ENCODE data around the gene KCNAB2. TPM values are rescaled to one million over a fixed set of nuclear protein-coding genes. Genes with fewer than 3 reads are reported as not detected.

Gene KCNAB2
- total RNA-seq, 2 donors from 2014 or later, result 9.3 to 14.3 TPM

DNA sequence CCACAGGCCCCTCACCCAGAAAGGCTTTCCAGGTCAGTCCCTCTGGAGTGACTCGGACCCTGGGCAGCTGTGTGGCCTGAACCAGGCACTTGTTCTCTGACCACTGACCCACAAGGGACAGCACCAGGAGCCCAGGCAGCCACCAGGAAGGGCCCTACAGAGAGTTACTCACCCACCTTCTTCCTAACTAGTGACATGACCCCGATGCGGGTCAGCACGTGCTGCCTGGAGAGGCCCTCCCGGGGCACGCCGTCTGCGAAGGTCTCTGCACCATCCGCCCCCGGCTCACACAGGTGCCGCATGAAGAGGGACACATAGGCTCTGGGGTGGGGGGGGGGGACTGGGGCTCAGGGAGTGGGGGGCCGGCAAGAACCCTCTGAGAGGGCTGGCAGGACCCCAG is 78.7 kb downstream of the KCNAB2 start:
- H3K36me3 ChIP-seq, result no peaks in the 10 kb centered on the region
- DNase-seq (ENCODE audit: low spot score), result no peak
- H3K27ac ChIP-seq, result no peak overlapping the region
- TF ChIP-seq, protein P1, sequence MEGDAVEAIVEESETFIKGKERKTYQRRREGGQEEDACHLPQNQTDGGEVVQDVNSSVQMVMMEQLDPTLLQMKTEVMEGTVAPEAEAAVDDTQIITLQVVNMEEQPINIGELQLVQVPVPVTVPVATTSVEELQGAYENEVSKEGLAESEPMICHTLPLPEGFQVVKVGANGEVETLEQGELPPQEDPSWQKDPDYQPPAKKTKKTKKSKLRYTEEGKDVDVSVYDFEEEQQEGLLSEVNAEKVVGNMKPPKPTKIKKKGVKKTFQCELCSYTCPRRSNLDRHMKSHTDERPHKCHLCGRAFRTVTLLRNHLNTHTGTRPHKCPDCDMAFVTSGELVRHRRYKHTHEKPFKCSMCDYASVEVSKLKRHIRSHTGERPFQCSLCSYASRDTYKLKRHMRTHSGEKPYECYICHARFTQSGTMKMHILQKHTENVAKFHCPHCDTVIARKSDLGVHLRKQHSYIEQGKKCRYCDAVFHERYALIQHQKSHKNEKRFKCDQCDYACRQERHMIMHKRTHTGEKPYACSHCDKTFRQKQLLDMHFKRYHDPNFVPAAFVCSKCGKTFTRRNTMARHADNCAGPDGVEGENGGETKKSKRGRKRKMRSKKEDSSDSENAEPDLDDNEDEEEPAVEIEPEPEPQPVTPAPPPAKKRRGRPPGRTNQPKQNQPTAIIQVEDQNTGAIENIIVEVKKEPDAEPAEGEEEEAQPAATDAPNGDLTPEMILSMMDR (IDR thresholded peaks at IDR 0.05), result no peak
- H3K4me1 ChIP-seq, result peaks cover 0 to 11% of the 10 kb centered on the region in 2 donors
- H3K9me3 ChIP-seq, result no peaks in the 10 kb centered on the region
- H3K27me3 ChIP-seq, result no peaks in the 10 kb centered on the region
- no peak overlapping the region for H3K4me3 ChIP-seq

DNA sequence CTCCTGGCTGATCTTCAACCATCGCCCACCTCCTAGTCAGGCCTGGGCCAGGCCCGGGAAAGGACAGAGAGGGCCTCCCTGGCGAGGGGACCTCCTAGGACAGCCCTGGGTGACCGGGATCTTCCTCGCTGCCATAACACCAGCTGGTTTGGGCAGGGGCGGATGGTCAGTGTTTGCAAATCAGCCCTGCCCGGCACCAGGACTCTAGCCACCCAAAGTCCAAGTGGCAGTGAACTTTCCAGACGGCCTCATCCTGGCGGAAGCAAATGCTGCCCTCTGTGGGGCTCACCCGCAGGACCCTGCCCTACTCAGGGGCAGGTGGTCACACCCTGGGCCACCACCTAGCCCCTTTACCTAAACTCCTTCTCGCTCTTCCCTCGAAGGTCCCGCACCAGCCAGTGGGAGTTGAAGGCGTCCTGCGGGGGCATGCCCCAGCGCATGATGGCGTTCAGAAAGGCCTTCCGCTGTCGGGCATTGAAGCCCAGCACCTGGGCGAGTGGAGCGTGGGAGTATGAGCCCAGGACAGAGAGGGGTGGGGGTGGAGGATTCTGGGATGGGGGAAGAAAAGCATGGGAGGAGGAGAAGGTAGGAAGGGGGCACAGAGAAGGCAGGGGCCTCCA is 79.2 kb downstream of the KCNAB2 start:
- TF ChIP-seq, protein P1 (IDR thresholded peaks at IDR 0.05), result no peak
- Histone ChIP-seq H3K36me3 (no peaks in the 10 kb centered on the region), H3K9me3 (no peaks in the 10 kb centered on the region), H3K27me3 (no peaks in the 10 kb centered on the region), H3K4me3 (no peak overlapping the region), H3K4me1 (peaks cover 0 to 11% of the 10 kb centered on the region in 2 donors), H3K27ac (no peak overlapping the region)
- no peak for DNase-seq (ENCODE audit: low spot score)

DNA sequence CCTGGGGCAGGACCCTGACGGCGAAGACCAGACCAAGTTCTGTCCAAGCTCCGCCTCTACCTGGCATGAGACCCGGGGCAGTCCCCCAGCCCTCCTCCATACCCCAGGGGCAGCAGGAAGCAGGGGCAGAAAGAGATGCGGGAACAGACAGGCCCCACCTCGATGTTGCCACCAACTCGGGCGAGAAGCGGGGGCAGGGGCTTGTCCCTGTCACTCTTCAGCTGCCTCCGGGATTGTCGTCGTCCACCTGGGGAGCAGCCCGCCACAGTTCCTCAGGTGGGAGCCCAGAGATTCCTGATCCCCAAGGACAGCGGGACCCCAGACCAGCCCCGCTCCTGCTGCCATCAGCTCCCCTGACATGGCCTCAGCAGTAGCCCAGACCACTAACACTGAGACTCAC is 79.7 kb downstream of the KCNAB2 start:
- Histone ChIP-seq H3K9me3 (no peaks in the 10 kb centered on the region), H3K4me1 (peaks cover 0 to 11% of the 10 kb centered on the region in 2 donors), H3K27ac (no peak overlapping the region), H3K4me3 (no peak overlapping the region), H3K36me3 (no peaks in the 10 kb centered on the region), H3K27me3 (no peaks in the 10 kb centered on the region)
- DNase-seq (ENCODE audit: low spot score), result no peak
- TF ChIP-seq, protein P1 (IDR thresholded peaks at IDR 0.05), result no peak

DNA sequence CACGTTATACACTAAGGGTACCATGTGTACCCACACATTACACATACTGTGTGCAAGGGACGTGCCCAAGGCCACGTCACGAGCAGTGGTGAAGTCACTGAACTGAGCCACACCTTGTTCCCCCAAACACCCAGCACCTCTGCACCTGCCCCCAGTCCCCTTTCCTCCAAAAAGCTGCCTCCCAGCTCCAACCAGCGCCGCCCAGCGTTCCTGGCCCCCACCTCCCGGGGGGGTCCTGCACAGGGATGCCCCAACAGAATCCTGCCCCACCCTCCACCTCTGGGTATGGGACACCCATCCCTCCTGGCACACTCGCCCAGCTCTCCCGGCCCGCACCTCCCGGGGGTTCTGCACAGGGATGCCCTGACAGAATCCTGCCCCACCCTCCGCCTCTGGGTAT is 80.3 kb downstream of the KCNAB2 start:
- TF ChIP-seq, protein P1 (IDR thresholded peaks at IDR 0.05), result no peak
- no peak for DNase-seq (ENCODE audit: low spot score)
- no peaks in the 10 kb centered on the region for H3K36me3 ChIP-seq
- H3K4me1 ChIP-seq, result peaks cover 0 to 11% of the 10 kb centered on the region in 2 donors
- H3K4me3 ChIP-seq, result no peak overlapping the region
- no peaks in the 10 kb centered on the region for H3K27me3 ChIP-seq
- H3K9me3 ChIP-seq, result no peaks in the 10 kb centered on the region
- H3K27ac ChIP-seq, result no peak overlapping the region

DNA sequence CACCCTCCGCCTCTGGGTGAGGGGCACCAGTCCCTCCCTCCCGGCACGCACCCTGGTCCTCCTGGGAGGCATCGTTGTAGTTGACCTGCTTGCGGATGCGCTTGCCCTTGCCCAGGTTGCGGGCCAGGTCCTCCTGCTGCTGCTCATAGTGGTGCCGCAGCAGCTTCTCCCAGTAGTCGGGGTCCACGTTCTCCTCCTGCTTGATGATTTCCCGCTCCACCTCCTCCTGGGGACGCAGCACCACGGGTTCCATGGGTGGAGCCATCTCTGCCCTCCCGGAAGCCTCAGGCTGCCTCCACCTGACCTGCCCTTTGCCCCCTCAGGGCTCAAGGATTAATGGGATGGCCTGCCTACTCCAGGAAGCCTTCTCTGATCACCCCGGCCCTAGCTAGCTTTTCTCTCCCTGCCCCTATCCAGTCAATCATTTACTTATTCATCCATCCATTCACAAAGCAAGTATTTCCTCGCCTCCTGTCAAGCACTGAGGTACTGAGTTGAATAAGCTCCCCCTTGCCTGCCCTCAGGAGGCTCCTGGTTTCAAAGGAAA is 80.9 kb downstream of the KCNAB2 start:
- H3K4me3 ChIP-seq, result no peak overlapping the region
- no peaks in the 10 kb centered on the region for H3K9me3 ChIP-seq
- DNase-seq (ENCODE audit: low spot score), result no peak
- H3K27ac ChIP-seq, result no peak overlapping the region
- H3K27me3 ChIP-seq, result no peaks in the 10 kb centered on the region
- no peaks in the 10 kb centered on the region for H3K36me3 ChIP-seq
- peaks cover 0 to 11% of the 10 kb centered on the region in 2 donors for H3K4me1 ChIP-seq
- TF ChIP-seq, protein P1 (IDR thresholded peaks at IDR 0.05), result no peak
